KMS-11 (cell line): ENCODE results near the gene DNAJC17.
A peak's percentile ranks its signal among the peaks of the same experiment; 100 is the strongest.

Experiments
- H2AFZ ChIP-seq: fragments of 200-600 bp; sonication (generic); 2 replicates; pipeline ENCODE4 v1.6.1; 2016; ENCODE audit warnings: antibody characterized with exemption, mixed run types, low read depth
- H3K27ac ChIP-seq: fragments of 200-600 bp; sonication (generic); 2 replicates; pipeline ENCODE4 v1.6.1; 2016; ENCODE audit warnings: mild to moderate bottlenecking, mixed run types
- H3K27me3 ChIP-seq: fragments of 200-600 bp; sonication (generic); 2 replicates; pipeline ENCODE4 v1.6.1; 2017; ENCODE audit warnings: mild to moderate bottlenecking, low read depth, mixed run types, moderate library complexity; ENCODE audit not compliant: insufficient read depth
- H3K36me3 ChIP-seq: fragments of 200-600 bp; sonication (generic); 2 replicates; pipeline ENCODE4 v1.6.1; 2017; ENCODE audit warnings: mild to moderate bottlenecking, mixed run types; ENCODE audit not compliant: insufficient read depth
- H3K4me1 ChIP-seq: fragments of 200-600 bp; sonication (generic); 2 replicates; pipeline ENCODE4 v1.6.1; 2016; ENCODE audit warnings: mild to moderate bottlenecking, low read depth, mixed run types; ENCODE audit not compliant: poor library complexity, severe bottlenecking
- H3K4me2 ChIP-seq: fragments of 200-600 bp; sonication (generic); 2 replicates; pipeline ENCODE4 v1.7.0; 2016; ENCODE audit warnings: mild to moderate bottlenecking, mixed run types
- H3K4me3 ChIP-seq: fragments of 200-600 bp; sonication (generic); IDR thresholded peaks from 2 replicates; pipeline ENCODE4 v1.6.1; 2017; ENCODE audit warnings: low read depth, low read length, mixed read lengths; ENCODE audit not compliant: insufficient read depth
- H3K79me2 ChIP-seq: fragments of 200-600 bp; sonication (generic); 2 replicates; pipeline ENCODE4 v1.6.1; 2016; ENCODE audit warnings: low read depth, mixed run types; ENCODE audit not compliant: insufficient read depth
- H3K9ac ChIP-seq: fragments of 200-600 bp; sonication (generic); 2 replicates; pipeline ENCODE4 v1.6.1; 2016; ENCODE audit warnings: mild to moderate bottlenecking, mixed run types
- H4K20me1 ChIP-seq: fragments of 200-600 bp; sonication (generic); 2 replicates; pipeline ENCODE4 v1.6.1; 2016; ENCODE audit warnings: mild to moderate bottlenecking, mixed run types; ENCODE audit not compliant: insufficient read depth
- CTCF ChIP-seq: fragments of 200-600 bp; sonication (generic); conservative IDR thresholded peaks from 2 replicates; pipeline ENCODE4 v1.6.1; 2017; ENCODE audit warnings: low read depth, mild to moderate bottlenecking, antibody characterized with exemption, low read length, moderate library complexity, mixed read lengths

DNAJC17 gene

GRCh38 chr15:40812721-40813425 lies 5.6 kb upstream of the DNAJC17 start:
- Histone ChIP-seq H3K79me2 (no peaks in the 10 kb centered on the region), H3K4me1 (peaks cover 10% of the 10 kb centered on the region), H3K36me3 (no peaks in the 10 kb centered on the region), H2AFZ (no peak overlapping the region), H4K20me1 (no peaks in the 10 kb centered on the region), H3K4me2 (no peak overlapping the region), H3K27ac (no peak overlapping the region), H3K9ac (no peak overlapping the region), H3K4me3 (no peak overlapping the region), H3K27me3 (no peaks in the 10 kb centered on the region)
- no peak for TF ChIP-seq CTCF

- TF ChIP-seq CTCF = no peak
- Histone ChIP-seq H3K27ac (no peak overlapping the region), H4K20me1 (no peaks in the 10 kb centered on the region), H3K4me3 (no peak overlapping the region), H3K4me2 (peak overlapping the region; percentile 10; the same call in 1 of the 2 replicates), H3K4me1 (peaks cover 11% of the 10 kb centered on the region), H3K9ac (no peak overlapping the region), H2AFZ (no peak overlapping the region), H3K79me2 (no peaks in the 10 kb centered on the region), H3K36me3 (no peaks in the 10 kb centered on the region), H3K27me3 (no peaks in the 10 kb centered on the region)
These were observed 1.7 kb upstream of the DNAJC17 start for GRCh38 chr15:40808861-40809450.

- Histone ChIP-seq H3K4me3 (no peak overlapping the region), H3K27ac (no peak overlapping the region), H3K4me1 (peaks cover 11% of the 10 kb centered on the region), H3K27me3 (no peaks in the 10 kb centered on the region), H4K20me1 (no peaks in the 10 kb centered on the region), H2AFZ (peak overlapping the region; percentile 99; the same call in 1 of the 2 replicates), H3K79me2 (no peaks in the 10 kb centered on the region), H3K36me3 (no peaks in the 10 kb centered on the region), H3K4me2 (peak overlapping the region; percentile 10), H3K9ac (peak overlapping the region; percentile 93; the same call in 1 of the 2 replicates)
- no peak for TF ChIP-seq CTCF
These were observed 702 bp upstream of the DNAJC17 start for GRCh38 chr15:40807888-40808461.

- H3K27me3 ChIP-seq = no peaks in the 10 kb centered on the region
- peak overlapping the region; percentile 93 for H3K9ac ChIP-seq
- H3K4me1 ChIP-seq = peaks cover 11% of the 10 kb centered on the region
- H3K4me2 ChIP-seq = peak overlapping the region; percentile 69
- H3K36me3 ChIP-seq = no peaks in the 10 kb centered on the region
- H3K4me3 ChIP-seq = peak overlapping the region; percentile 42
- H2AFZ ChIP-seq = peak overlapping the region; percentile 99
- H3K79me2 ChIP-seq = no peaks in the 10 kb centered on the region
- no peak for TF ChIP-seq CTCF
- H4K20me1 ChIP-seq = no peaks in the 10 kb centered on the region
- H3K27ac ChIP-seq = peak overlapping the region; percentile 90
These were observed 623 bp downstream of the DNAJC17 start for GRCh38 chr15:40806672-40807027.
